ENCODE data around the gene ADAM19.

ADAM19 gene

GRCh38 chr5:157575381-157576020 lies at the start of gene ADAM19:
ADAM19 (minus strand) TSS chr5:157575775; CDS start chr5:157575696, 79 bp downstream.
- DNase-seq = peak; percentile 47

- DNase-seq = no peak
Measured at GRCh38 chr5:157624144-157624543, 48.6 kb upstream of the ADAM19 start.

GRCh38 chr5:157620776-157621175 lies 45.2 kb upstream of the ADAM19 start:
- no peak for DNase-seq

GRCh38 chr5:157618191-157618765 lies 42.7 kb upstream of the ADAM19 start:
- no peak for DNase-seq

- no peak for DNase-seq
Measured at GRCh38 chr5:157616785-157617184, 41.2 kb upstream of the ADAM19 start.

- no peak for DNase-seq
Measured at GRCh38 chr5:157613385-157614245, 38.0 kb upstream of the ADAM19 start.

GRCh38 chr5:157612581-157612980 lies 37.0 kb upstream of the ADAM19 start:
- DNase-seq = no peak

GRCh38 chr5:157611571-157612476 lies 36.2 kb upstream of the ADAM19 start:
- DNase-seq = no peak

- DNase-seq = no peak
Measured at GRCh38 chr5:157610990-157611389, 35.4 kb upstream of the ADAM19 start.

GRCh38 chr5:157608972-157609565 lies 33.5 kb upstream of the ADAM19 start:
- no peak for DNase-seq

GRCh38 chr5:157607371-157608161 lies 32.0 kb upstream of the ADAM19 start:
- DNase-seq = peak; percentile 69

GRCh38 chr5:157606046-157606445 lies 30.5 kb upstream of the ADAM19 start:
- DNase-seq = no peak

GRCh38 chr5:157603333-157604190 lies 28.0 kb upstream of the ADAM19 start:
- DNase-seq = peak; percentile 72

- DNase-seq = peak; percentile 58
Measured at GRCh38 chr5:157602505-157602904, 26.9 kb upstream of the ADAM19 start.

- peak; percentile 22 for DNase-seq
Measured at GRCh38 chr5:157600252-157600651, 24.7 kb upstream of the ADAM19 start.

- no peak for DNase-seq
Measured at GRCh38 chr5:157599565-157599964, 24.0 kb upstream of the ADAM19 start.

GRCh38 chr5:157598350-157598936 lies 22.9 kb upstream of the ADAM19 start:
- no peak for DNase-seq

GRCh38 chr5:157597277-157597676 lies 21.7 kb upstream of the ADAM19 start:
- DNase-seq = no peak

GRCh38 chr5:157596487-157596886 lies 20.9 kb upstream of the ADAM19 start:
- DNase-seq = peak; percentile 62

Data from stimulated activated CD4-positive, alpha-beta T cell treated with anti-CD3 and anti-CD28 coated beads, Interleukin-4, amount 100 ng/mL, for 24 hours (primary cell).